Measurements from ENCODE around the gene SF3A2.
"Not testable (repeated sequence)": the region's sequence is repeated elsewhere in the genome, so short reads cannot be mapped to it uniquely, and the experiment has no call there.

The SF3A2 gene

DNA sequence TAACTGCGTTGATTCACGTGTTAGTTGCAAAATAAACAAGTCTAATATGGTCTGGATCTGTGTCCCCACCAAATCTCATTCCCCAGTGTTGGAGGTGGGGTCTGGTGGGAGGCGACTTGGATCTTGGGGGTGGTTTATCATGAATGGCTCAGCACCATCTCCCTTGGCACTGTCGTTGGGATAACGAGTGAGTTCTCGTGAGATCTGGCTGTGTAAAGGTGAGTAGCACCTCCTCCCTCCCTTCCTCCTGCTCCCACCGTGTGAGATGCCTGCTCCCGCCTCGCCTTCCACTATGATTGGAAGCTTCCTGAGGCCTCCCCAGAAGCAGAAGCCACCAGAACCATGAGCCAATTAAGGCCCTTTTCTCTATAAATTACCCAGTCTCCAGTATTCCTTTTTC is 40.5 kb downstream of the SF3A2 start:
- no peak for DNase-seq

DNA sequence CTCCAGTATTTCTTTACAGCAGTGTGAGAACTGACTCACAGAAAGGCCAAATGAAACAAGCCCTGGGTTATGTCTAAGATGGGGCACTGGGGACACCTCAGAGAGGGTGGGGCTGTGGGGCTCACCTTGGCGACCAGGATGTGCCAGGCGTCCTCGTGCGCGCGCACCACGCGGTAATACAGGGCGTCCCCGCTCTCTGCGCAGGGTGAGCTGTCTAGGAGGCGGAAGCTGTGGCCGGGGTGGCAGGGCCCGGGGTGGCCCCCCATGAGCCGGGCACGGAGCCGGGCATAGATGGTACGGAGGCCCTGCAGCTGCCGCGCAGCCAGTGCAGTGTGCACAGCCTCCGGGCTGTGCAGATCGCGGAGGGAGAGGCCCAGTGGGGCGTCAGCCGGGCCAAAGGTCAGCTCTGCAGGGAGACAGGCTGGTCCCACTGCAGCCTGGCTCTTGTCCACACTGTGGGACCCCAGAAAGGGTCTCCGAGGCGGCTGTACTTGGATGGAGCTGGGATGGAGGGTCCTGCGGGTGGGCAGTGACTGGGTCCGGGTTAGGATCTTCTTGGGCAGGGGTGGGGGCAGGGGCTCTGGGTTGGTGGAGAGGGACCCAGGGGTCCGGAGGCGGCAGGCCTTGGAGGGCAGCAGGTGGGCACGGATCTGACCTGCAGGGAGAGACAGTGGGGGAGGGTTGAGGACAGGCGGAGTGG is 42.0 kb downstream of the SF3A2 start:
- DNase-seq, result no peak

DNA sequence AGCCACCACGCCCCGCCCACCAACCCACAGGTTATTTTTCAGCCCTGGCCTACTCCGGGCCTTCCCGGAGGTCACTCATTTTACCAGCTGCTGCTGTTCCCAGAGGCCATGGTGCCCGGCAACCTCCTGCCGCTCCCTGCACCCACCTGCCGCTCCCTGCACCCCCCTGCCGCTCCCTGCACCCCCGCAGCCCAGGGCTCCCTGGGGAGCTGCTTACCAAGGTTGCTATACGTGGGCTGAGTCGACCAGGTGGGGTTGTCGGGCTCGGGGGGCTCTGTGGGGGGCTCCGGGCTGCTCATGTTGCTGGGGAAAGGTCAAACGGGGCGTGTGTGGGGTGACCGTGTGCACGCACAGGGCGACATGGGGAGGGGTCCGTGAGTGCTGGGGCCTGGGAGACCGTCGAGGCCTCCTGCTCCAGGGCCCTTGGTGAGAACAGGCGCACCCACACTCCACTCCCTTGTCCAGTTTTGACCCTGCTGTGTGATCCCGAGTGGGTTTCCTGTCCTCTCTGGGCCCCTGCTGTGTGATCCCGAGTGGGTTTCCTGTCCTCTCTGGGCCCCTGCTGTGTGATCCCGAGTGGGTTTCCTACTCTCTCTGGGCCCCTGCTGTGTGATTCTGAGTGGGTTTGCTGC is 44.1 kb downstream of the SF3A2 start:
- DNase-seq, result no peak

DNA sequence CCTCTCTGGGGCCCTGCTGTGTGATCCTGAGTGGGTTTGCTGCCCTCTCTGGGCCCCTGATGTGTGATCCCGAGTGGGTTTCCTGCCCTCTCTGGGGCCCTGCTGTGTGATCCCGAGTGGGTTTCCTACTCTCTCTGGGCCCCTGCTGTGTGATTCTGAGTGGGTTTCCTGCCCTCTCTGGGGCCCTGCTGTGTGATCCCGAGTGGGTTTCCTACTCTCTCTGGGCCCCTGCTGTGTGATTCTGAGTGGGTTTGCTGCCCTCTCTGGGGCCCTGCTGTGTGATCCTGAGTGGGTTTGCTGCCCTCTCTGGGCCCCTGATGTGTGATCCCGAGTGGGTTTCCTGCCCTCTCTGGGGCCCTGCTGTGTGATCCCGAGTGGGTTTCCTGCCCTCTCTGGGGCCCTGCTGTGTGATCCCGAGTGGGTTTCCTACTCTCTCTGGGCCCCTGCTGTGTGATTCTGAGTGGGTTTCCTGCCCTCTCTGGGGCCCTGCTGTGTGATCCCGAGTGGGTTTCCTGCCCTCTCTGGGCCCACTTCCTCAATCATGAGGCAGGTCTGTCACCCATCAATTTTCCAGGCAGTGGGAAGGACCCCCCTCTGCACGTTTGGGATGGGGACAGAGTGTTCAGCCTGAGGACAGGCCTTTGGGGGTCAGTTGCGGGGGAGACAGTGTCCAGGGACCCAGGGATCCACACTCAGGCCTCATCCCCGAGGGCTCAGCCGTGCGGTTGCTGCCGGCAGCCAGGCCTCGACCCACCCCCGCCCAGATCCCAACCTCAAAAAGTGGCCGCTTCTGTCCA is 44.8 kb downstream of the SF3A2 start:
- not testable (repeated sequence) for DNase-seq

DNA sequence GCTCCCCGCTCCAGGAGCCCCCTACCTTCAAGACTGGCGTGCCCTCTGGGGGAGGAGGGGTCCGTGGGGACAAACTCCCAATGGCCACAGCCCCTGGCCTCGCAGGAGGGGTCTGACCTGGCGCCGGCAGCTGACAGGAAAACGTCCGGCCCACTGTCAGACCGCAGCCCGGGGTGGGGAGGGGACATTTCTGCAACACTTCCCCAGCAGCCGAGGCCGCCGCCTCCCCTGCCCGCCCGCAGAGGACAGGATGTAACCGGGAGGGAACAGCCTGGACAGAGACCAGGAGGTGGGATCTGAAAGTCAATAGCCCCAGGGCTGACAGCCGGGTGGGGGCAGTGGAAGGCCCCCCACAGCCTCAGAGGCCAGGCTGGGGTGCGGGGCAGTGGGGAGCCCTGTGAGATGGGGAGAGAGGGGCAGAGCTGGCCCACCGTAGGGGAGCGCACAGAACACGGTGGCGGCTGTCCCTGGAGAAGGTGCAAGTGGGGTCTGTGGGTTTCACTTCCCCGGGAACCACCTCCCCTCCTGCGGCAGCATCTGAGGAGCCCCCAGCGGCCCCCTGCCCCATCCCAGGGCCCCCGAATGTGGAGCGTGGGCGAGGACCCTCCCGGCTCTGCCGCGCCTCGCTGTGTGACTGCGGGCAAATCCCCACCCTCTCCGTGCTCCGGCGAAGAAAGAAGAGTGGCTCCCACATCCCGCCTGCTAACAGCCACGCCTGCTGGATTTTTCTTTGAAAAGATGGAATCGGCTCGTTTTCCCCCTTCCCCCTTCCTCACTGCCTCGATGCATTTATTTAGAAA is 45.6 kb downstream of the SF3A2 start, which contains the start of gene PEAK3:
Gene PEAK3, minus strand, starts transcription at position 114 of the 800 bp plus-strand sequence. CDS start 1,244 bp downstream, outside the sequence.
- DNase-seq, result peak; percentile 76

DNA sequence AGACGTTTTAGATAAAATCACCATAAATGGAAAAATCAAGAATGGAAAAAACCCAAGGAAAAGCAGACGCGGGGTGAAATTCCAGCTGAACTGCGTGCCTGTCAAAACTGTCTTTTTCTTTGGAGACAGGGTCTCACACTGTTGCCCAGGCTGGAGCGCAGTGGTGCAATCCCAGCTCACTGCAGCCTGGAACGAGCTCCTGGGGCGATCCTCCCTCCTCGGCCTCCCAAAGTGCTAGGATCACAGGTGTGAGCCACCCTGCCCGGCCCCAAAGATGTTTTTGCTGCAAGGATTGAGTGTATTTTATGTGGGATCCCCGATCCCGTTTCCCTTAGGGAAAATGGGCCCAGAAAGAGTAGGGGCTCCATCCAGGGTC is 46.2 kb downstream of the SF3A2 start:
- no peak for DNase-seq

DNA sequence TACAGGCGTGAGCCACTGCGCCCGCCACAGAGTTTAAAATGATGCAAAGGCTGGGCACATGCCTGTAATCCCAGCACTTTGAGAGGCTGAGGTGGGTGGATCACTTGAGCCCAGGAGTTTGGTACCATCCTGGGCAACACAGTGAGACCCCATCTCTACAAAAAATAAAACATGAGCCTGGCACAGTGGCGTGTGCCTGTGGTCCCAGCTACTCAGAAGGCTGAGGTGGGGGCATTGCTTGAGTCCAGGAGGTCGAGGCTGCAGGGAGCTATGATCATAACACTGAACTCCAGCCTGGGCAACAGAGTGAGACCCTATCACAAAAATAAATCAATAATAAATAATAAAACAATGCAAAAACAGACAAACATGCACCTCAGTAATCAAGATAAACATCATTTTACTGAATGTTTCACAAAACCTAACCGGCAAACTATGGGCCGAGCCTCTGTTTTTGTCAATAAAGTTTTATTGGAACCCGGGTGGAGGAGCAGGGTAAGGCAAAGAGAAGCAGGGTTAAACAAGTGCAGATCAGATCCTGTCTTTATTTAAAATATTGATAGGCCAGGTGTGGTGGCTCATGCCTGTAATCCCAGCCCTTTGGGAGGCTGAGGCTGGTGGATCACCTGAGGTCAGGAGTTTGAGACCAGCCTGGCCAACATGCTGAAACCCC is 47.3 kb downstream of the SF3A2 start:
- DNase-seq, result no peak

DNA sequence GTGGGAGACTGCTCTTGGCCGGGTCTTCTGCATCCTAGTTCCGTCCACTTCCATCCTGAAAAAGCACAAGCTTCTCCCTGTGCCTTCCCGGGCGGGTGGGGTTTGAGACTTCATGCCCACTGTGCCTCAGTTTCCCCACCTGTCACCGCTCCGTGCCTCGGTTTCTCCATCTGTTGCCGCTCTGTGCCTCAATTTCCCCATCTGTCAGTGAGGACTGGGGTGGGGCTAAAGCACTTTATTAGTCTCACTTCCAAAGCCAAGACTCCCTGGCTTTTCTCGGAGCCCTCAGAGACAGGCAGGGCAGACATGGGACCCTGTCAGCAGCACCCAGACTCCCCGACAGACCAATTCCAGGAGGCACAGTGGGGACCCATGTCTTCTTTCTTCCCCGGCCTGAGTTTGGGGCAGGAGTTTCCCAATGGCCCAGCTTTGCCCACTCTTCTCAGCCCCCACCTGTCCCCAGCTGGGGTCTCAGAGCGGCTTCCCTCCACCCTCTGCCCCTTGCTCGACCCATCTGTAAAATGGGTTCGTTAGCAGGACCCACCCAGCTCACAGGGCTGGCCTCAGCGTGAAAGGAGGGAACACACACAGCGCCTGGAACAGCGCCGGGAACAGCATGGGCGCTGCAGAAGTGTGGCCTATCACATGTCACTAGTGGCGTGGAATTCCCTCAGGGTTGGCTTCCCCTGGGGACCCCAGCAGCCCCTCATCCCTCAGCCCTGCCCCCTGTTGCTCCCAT is 49.9 kb downstream of the SF3A2 start:
- DNase-seq, result no peak

DNA sequence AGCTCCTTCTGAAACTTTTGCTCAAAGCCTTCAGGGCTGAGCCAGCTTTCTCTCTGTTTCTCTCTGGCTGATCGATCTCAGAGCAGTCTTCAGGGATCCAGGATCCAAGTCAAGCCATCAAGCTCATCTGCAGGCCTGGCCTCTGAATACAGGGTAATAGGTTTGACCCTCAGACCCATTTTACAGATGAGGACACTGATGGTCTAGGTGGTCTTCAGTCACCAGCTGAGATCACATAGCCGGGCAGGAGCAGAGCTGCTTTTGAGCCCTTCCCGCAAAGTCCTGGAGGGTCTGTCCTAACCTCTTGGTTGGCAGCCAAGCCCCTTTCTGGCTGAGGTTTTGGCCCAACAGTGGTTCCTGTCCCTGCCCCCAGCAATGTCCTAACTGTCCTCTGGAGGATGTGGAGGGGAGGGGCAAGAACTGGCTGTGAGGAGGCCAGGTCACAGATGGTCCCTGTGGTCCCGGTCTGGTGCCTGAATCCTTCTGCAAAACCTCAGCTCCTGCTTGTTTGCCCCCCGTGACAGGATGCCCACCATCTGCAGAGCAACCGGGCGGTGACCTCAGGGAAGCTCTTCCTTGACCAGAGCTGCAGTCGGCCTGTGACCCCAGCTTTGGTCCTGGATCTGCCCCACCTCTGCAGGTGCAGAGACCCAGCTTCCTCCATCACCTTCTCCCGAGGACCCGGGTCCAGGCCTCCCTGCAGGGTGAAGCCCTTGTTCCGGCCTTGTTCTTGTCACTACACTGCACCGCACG is 51.1 kb downstream of the SF3A2 start:
- peak; percentile 63 for DNase-seq

DNA sequence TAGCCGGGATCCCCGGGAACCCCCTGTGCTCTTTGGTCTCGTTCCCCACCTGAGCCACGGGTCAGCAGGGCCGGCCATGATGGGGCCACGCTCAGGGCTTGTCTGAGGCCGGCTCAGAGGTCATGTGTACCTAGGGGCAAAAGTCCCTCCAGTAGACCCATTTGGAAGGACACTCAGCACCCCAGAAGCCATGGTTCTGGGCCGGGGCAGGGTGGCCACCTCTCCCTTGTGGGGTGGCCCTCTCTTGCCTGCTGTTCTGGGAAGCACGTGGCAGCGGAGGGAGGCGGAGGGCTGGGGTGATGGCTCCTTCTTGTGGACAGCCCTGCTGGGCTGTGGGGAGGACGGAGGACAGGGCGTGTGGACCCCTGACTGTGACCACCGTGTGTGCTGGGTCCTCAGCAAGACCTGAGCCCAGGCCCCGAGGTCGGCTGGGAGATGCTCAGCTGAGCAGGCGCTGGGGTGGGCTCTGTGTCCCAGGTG is 51.8 kb downstream of the SF3A2 start:
- DNase-seq, result no peak

DNA sequence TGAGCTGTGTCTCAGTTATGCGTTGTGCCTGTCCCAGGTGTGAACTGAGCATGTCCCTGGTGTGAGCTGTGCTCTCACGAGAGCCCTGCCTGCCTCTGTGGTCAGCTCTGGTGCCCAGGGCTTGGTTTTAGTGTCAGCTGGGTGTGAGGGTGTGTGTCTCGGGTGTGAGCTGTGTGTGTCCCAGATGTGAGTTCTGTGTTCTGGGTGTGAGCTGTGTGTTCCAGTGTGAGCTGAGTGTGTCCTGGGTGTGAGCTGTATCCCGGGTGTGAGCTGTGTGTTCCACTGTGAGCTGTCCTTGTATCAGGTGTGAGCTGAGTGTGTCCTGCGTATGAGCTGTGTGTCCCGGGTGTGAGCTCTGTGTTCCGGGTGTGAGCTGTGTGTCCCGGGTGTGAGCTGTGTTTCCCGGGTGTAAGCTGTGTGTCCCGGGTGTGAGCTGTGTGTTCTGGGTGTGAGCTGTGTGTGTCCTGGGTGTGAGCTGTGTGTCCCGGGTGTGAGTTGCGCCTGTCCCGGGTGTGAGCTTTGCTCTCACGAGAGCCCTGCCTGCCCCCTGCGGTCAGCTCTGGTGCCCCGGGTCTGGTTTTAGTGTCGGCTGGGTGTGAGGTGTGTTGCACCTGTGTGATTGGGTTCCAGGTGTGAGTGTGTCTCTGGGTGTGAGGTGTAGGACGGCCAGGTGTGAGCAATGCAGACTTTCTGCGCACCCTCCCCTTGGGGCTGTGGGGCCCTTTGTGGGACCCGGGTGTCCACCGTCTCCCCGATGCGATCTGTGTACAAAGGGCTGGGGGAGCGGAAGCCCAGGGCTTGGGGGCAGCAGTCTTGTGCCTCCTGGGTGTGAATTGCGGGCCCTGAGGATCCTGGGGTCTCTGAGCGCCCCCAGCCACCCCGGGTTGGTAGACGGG is 52.4 kb downstream of the SF3A2 start:
- DNase-seq, result no peak

DNA sequence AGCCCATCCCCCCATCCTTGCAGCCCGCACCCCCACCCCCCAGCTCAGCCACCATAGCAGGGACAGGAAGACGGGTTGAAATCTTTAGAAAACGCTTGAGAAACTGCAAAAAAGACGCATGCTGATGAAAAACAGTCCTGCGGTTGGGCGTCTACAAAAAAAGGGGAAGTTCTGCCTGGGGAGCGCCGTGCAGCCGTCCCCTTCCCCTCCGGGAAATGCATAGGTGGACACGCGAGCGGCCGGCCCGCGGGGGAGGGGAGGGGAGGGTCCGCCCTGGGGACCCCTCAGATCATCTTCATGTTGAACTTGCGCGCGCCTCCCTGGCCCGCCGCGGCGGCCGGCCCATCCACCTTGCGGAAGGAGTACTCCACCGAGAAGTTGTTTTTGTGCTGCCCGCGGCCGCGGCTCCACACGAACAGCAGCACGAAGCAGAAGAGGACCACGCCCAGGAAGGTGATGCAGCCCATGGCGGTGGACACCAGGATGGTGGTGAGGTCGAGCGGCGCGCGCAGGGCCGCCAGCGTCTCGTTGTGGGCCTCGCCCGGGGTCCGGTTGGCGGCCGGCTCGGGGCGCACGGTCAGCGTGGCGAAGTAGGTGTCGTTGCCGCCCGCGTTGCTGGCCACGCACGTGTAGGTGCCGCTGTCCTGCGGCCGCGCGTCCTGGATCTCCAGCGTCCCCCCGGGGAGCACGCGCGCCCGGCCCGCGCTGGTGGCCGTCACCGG is 53.3 kb downstream of the SF3A2 start:
- DNase-seq, result peak; percentile 87

DNA sequence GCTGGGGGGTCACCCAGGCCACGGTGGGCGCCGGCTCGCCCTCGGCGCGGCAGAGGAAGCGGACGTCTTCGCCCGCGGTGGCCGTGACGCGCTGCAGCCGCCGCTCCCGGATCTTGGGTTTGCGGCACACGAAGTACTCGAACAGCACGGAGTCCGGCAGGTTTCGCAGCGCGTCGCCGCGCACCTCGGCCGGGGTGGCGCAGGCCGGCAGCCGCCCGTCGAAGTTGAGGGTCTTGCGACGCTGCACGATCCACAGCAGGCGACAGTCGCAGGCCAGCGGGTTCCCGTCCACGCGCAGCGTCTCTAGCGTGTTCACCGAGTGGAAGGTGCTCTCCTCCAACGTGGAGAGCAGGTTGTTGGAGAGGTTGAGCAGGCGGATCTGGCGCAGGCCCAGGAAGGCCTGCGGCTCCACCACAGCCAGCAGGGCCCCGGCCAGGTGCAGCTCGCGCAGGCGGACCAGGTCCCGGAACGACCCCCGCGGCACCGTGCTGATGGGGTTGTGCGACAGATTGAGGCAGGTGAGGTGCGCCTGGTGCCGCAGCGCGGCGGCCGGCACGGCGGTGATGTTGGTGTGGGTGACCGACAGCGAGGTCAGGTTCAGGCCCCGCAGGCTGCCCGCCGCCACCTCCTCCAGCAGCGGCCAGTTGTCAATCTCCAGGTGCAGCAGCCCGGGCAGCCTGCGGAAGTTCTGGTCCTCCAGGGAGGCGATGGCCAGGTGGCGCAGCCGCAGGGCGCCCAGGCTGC is 54.0 kb downstream of the SF3A2 start:
- no peak for DNase-seq

DNA sequence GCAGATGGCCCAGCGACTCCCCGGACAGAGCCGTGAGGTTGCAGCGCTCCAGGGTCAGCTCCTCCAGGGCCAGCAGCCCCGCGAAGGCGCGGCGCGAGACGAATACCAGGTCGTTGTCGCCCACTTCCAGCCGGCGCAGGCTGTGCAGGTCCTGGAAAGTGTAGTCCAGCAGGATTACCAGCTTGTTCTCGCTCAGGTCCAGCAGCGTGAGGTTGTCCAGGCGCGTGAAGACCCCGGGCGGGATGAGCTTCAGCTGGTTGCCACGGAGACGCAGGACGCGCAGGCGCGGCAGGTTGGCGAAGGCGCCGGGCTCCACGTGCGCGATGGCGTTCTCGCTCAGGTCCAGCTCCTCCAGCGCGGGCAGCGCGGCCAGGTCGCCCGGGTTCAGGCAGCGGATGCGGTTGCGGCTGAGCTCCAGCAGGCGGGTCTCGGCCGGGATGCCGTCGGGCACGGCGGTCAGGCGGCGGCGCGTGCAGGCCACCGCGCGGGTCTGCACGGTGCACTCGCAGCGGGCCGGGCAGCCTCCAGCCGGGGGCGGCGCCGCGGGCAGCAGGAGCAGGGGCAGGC is 54.6 kb downstream of the SF3A2 start:
- no peak for DNase-seq

DNA sequence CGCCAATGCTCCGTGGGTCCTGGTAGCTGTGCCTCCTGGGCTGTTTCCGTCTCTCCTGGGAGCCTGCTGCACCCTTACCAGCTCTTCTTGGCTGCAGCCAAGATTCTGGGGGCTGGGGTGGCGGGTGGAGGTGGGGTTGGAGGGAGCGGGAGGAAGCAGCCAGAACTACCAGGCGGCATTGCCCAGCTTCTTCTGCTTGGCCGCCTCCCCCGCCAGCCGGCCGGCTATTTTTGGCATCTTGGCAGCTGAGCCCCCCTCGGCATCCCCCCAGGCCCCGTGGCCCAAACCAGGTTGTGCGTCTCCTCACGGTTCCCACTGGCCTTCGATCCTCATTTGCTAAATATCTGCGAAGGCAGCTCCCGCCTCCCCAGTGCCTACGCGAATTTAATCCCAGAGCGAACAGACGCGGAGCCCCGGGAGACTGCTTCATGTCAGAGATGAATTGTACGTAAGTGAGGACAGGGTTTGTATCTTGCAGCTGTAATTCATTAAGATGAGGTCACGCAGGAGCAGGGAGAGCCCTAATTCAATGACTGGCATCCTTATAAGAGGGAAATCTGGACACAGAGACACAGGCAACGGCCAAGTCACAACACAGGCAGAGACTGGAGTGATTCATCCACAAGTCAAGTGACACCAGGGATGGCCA is 58.2 kb downstream of the SF3A2 start:
- no peak for DNase-seq

DNA sequence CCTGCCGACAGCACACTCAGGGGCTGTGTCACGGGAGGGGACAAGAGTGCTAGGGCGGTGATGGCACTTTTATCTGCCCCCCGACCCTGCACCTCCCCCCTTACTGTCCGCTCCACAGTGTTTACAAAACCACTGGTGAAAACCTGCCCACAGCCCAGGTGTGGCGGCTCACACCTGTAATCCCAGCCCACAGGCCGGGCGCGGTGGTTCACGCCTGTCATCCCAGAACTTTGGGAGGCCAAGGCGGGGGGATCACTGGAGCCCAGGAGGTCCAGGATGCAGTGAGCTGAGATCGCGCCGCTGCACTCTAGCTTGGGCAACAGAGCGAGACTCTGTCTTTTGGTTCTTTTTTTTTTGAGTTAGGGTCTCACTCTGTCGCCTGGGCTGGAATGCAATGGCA is 59.5 kb downstream of the SF3A2 start:
- no peak for DNase-seq

Data from hematopoietic multipotent progenitor cell treated with erythropoietin and hydrocortisone succinate and interleukin-3 and kit ligand, for 6 days (in vitro differentiated cells).